ENCODE data around the gene KRTAP5-10.

GRCh38 chr11:71543866-71544265 is 21.5 kb upstream of the KRTAP5-10 start:
- TF ChIP-seq, protein P1, sequence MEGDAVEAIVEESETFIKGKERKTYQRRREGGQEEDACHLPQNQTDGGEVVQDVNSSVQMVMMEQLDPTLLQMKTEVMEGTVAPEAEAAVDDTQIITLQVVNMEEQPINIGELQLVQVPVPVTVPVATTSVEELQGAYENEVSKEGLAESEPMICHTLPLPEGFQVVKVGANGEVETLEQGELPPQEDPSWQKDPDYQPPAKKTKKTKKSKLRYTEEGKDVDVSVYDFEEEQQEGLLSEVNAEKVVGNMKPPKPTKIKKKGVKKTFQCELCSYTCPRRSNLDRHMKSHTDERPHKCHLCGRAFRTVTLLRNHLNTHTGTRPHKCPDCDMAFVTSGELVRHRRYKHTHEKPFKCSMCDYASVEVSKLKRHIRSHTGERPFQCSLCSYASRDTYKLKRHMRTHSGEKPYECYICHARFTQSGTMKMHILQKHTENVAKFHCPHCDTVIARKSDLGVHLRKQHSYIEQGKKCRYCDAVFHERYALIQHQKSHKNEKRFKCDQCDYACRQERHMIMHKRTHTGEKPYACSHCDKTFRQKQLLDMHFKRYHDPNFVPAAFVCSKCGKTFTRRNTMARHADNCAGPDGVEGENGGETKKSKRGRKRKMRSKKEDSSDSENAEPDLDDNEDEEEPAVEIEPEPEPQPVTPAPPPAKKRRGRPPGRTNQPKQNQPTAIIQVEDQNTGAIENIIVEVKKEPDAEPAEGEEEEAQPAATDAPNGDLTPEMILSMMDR (IDR thresholded peaks at IDR 0.05): no peak
- no peak for TF ChIP-seq POLR2A (IDR thresholded peaks at IDR 0.05)

Measured in tibial nerve (tissue), 3 donors.